Measurements from ENCODE around the gene NFIC.
A peak's percentile ranks its signal among the peaks of the same experiment; 100 is the strongest.

Gene NFIC

DNA sequence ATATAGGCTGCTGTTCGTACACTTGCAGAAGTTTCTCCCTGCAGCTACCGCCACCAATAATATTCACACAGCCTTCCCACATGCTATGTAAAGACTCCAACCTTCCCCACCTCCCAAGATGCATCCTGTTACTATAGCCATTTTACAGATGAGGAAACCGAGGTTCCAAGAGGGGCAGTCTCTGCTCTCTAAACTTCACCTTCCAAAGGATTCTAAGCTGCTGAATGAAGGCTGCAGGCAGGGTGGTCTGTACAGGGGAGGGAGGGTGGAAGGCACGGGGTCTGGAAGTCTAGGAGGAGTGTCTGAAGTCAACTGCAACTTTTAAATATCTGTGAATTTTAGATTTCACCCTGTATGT, 1.9 kb upstream of the NFIC start:
- FAIRE-seq (no peak), DNase-seq (ENCODE audit: insufficient read length, low spot score) (no peak)
- TF ChIP-seq POLR2A (IDR thresholded peaks at IDR 0.05; ENCODE audit: low read depth, low read length): no peak
- TF ChIP-seq SPI1 (IDR thresholded peaks at IDR 0.05; ENCODE audit: low read depth, low read length): no peak
- no peak for TF ChIP-seq TAF1 (IDR thresholded peaks at IDR 0.05; ENCODE audit: low read depth, low read length)

GRCh38 chr19:3365093-3365835, 1.1 kb upstream of the NFIC start:
- DNase-seq (ENCODE audit: insufficient read length, low spot score): no peak
- no peak for FAIRE-seq
- TF ChIP-seq POLR2A (IDR thresholded peaks at IDR 0.05; ENCODE audit: low read depth, low read length): no peak
- TF ChIP-seq PAX5 (IDR thresholded peaks at IDR 0.05; ENCODE audit: insufficient read depth, low read length, severe bottlenecking): no peak
- TF ChIP-seq POLR2AphosphoS5 (IDR thresholded peaks at IDR 0.05; ENCODE audit: low read depth, low read length): no peak

DNA sequence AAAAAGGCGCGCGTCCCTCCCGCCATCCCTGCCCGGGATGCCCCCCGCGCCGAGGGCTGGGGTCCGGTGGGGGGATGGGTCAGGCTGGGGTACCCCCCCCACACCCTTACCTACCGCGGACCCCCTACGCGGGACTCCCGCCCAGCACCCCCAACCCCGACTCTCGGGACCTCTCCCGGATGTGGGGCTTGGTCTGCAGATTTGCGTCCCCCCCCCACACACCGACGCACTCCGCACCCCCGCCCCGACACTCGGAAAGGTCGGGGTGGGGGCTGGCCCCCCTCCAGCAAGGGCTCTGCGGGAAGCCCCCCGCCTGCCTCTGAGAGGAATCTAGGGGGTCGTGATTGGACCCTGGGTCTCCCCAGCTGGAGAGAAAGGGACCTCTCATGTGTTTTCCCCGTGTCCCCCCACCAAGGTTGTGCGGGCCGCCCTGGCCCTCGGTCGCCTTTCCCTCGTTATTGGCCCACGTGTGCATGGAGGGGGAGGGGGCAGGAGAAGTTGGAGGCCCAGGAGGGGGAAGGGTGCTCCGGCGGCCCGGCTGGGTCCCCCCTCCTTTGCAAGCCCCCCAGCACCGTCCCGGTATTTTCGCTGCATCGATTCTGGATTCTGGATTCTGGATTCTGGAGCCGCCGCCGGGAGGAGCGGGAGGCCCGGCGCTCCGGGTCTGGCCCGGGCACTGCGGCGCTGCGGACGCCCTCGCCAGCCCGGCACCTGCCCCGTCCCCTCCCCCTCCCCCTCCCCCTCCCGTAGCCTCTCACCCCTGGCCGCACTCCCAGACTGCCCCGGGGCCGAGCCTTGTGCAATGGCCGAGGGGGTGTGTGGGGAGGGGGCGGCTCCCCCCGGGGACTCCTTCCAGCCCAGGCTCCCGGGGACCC, 607 bp downstream of the NFIC start:
- TF ChIP-seq POLR2A (IDR thresholded peaks at IDR 0.05; ENCODE audit: low read depth, low read length): no peak
- TF ChIP-seq POU2F2 (IDR thresholded peaks at IDR 0.05; ENCODE audit: low read depth, low read length): no peak
- TF ChIP-seq TAF1 (IDR thresholded peaks at IDR 0.05; ENCODE audit: low read depth, low read length): no peak
- no peak for TF ChIP-seq SPI1 (IDR thresholded peaks at IDR 0.05; ENCODE audit: low read depth, low read length)
- no peak for TF ChIP-seq PAX5 (IDR thresholded peaks at IDR 0.05; ENCODE audit: insufficient read depth, low read length, severe bottlenecking)
- no peak for TF ChIP-seq POLR2AphosphoS5 (IDR thresholded peaks at IDR 0.05; ENCODE audit: low read depth, low read length)
- DNase-seq (ENCODE audit: insufficient read length, low spot score): no peak
- FAIRE-seq: no peak

GRCh38 chr19:3367628-3368440, 1.5 kb downstream of the NFIC start:
- FAIRE-seq (no peak), DNase-seq (ENCODE audit: insufficient read length, low spot score) (no peak)
- TF ChIP-seq PAX5 (IDR thresholded peaks at IDR 0.05; ENCODE audit: insufficient read depth, low read length, severe bottlenecking) (no peak), SPI1 (IDR thresholded peaks at IDR 0.05; ENCODE audit: low read depth, low read length) (no peak), POLR2AphosphoS5 (IDR thresholded peaks at IDR 0.05; ENCODE audit: low read depth, low read length) (no peak), TAF1 (IDR thresholded peaks at IDR 0.05; ENCODE audit: low read depth, low read length) (no peak), POU2F2 (IDR thresholded peaks at IDR 0.05; ENCODE audit: low read depth, low read length) (no peak), POLR2A (IDR thresholded peaks at IDR 0.05; ENCODE audit: low read depth, low read length) (no peak)

- TF ChIP-seq TAF1 (IDR thresholded peaks at IDR 0.05; ENCODE audit: low read depth, low read length): no peak
- no peak for TF ChIP-seq SPI1 (IDR thresholded peaks at IDR 0.05; ENCODE audit: low read depth, low read length)
- no peak for TF ChIP-seq POLR2A (IDR thresholded peaks at IDR 0.05; ENCODE audit: low read depth, low read length)
- no peak for TF ChIP-seq PAX5 (IDR thresholded peaks at IDR 0.05; ENCODE audit: insufficient read depth, low read length, severe bottlenecking)
- no peak for TF ChIP-seq POU2F2 (IDR thresholded peaks at IDR 0.05; ENCODE audit: low read depth, low read length)
- no peak for TF ChIP-seq POLR2AphosphoS5 (IDR thresholded peaks at IDR 0.05; ENCODE audit: low read depth, low read length)
- FAIRE-seq (no peak), DNase-seq (ENCODE audit: insufficient read length, low spot score) (no peak)
Measured at GRCh38 chr19:3368441-3368795, 2.0 kb downstream of the NFIC start.

DNA sequence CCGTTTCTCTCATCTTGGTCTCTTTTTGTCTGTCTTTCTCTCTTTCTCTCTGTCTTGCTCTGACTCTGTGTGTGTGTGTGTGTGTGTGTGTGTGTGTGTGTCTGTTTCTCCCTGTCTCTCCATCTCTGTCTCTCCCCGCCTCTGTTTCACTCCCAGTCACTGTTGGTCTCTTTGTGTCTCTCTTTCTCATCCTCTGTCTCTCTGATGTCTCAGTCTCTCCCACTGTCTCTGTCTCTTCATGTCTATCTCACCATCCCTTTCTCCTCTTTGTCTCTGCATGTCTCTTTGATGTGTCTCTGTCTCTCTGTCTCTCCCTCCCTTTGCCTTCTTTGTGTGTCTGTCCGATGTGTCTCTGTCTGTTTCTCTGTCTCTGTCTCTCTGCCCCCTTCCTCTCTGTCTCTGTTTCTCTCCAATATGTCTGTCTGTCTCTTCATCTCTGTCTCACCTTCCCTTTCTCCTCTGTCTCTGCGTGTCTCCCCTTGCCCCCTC, 2.5 kb downstream of the NFIC start:
- FAIRE-seq: peak; percentile 9
- no peak for DNase-seq (ENCODE audit: insufficient read length, low spot score)
- TF ChIP-seq TAF1 (IDR thresholded peaks at IDR 0.05; ENCODE audit: low read depth, low read length) (no peak), SPI1 (IDR thresholded peaks at IDR 0.05; ENCODE audit: low read depth, low read length) (no peak), PAX5 (IDR thresholded peaks at IDR 0.05; ENCODE audit: insufficient read depth, low read length, severe bottlenecking) (no peak), POU2F2 (IDR thresholded peaks at IDR 0.05; ENCODE audit: low read depth, low read length) (no peak)

DNA sequence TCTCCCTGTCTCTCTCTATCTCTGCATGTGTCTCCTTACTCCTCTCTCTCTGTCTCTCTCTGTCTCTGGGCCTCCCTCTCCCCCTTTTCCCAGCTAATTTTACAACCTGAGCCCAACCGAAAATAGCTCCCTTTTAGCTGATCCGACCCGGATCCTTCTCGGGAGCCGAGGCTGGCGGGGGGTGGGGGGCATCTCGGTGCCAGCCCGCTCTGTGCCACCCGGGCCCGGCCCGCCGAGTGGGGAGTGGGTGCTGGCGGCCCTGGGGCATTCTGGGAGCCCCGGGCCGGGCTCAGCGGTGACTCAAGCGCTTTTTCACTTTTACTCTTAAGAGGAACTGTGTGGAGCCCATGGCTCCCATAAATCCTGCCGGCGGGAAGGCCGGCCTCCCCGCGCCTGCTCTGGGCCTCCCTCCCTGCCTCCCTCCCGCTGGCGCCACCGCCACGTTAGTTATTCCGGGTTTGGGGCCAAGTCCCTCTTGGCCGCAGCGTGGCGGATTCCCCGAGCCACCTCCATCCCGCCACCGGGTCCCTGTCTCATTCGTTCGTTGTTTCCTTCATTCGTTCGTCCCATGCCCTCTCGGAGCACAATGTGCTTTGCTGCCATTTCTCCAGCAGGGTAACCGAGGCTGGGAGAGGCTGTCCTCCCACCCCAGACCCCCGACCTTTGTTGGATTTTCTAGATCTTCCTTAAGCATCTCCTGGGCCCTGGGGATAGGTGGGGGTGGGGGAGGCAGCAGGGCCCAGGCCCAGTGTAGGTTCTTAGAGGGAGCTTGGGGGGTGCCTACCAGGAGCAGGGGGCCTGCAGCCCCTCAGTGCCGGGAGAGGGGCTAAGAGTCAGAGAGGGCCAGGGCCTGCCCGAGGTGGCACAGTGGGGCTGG, 3.2 kb downstream of the NFIC start:
- DNase-seq (ENCODE audit: insufficient read length, low spot score) (no peak), FAIRE-seq (no peak)
- peak; percentile 66 for TF ChIP-seq SPI1 (IDR thresholded peaks at IDR 0.05; ENCODE audit: low read depth, low read length)
- no peak for TF ChIP-seq POLR2AphosphoS5 (IDR thresholded peaks at IDR 0.05; ENCODE audit: low read depth, low read length)
- no peak for TF ChIP-seq TAF1 (IDR thresholded peaks at IDR 0.05; ENCODE audit: low read depth, low read length)
- no peak for TF ChIP-seq POU2F2 (IDR thresholded peaks at IDR 0.05; ENCODE audit: low read depth, low read length)

DNA sequence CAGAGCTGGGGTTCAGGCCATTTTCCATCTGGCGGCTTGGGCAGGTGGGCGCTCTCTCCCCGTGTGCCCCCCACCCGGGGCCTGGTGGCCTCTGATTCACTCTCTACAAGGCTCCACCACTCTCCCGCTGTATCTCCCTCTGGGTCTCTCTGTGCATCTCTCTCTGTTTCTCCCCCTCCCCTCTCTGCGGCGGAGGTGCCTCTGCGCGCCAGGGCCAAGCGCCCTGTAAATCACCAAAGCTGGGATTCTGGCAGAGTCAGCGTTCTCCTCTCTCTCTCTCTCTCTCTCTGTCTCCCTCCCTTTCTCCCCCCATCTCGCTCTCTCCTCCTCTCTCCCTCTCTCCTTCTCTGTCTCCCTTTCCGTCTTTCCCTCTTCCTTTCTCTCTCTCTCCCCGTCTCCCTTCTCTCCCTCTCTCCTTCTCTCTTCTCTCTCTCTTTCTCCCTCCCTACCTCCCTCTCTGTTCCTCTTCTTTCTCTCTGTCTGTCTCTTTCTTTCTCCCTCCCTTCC, 3.9 kb downstream of the NFIC start:
- FAIRE-seq (no peak), DNase-seq (ENCODE audit: insufficient read length, low spot score) (no peak)
- no peak for TF ChIP-seq SPI1 (IDR thresholded peaks at IDR 0.05; ENCODE audit: low read depth, low read length)
- TF ChIP-seq TAF1 (IDR thresholded peaks at IDR 0.05; ENCODE audit: low read depth, low read length): no peak
- TF ChIP-seq POU2F2 (IDR thresholded peaks at IDR 0.05; ENCODE audit: low read depth, low read length): no peak
- TF ChIP-seq POLR2AphosphoS5 (IDR thresholded peaks at IDR 0.05; ENCODE audit: low read depth, low read length): no peak
- no peak for TF ChIP-seq PAX5 (IDR thresholded peaks at IDR 0.05; ENCODE audit: insufficient read depth, low read length, severe bottlenecking)
- TF ChIP-seq POLR2A (IDR thresholded peaks at IDR 0.05; ENCODE audit: low read depth, low read length): no peak

Measured in GM12891 (cell line).